Erythroblast (primary cell): ENCODE data around the gene NOA1.

ENCODE experiments used
- GATA1 ChIP-seq: IDR thresholded peaks from 2 replicates; pipeline ENCODE4 v1.6.1; 2011; ENCODE audit warnings: low read depth, mild to moderate bottlenecking, control low read depth, low read length, moderate library complexity
- POLR2A ChIP-seq: IDR thresholded peaks from 2 replicates; pipeline ENCODE4 v1.6.1; 2011; ENCODE audit warnings: mild to moderate bottlenecking, low read length

DNA sequence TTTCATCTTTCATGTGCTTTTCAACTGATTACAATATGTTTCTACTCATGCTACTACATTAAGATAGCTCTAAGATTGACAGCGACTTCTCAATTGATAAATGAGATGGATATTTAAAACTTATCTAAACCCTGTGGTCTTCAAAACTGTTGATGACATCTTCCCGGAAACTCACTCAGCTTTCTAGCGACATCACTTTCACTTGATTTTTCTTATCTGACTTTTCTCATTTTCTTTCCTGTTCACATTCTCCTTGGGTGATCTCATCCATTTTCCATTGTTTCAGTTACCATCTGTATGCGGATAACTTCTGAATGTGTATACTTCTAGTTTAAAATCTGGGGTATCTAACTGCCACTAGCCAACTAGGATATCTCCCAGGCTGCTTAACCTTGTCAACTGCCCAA lies 4.4 kb upstream of the NOA1 start:
- TF ChIP-seq POLR2A (no peak), GATA1 (no peak)
